Stimulated activated naive CD4-positive, alpha-beta T cell treated with Interleukin-2 at 50 U/mL for 16 hours (primary cell): Measurements from ENCODE around the gene DOP1B.
"Not testable (repeated sequence)": the region's sequence is repeated elsewhere in the genome, so short reads cannot be mapped to it uniquely, and the experiment has no call there.

Source experiments
- DNase-seq: peaks from one replicate; lab custom pipeline; 2025; lab: John Stamatoyannopoulos, UW

Gene DOP1B

GRCh38 chr21:36175771-36176565 is 19.3 kb downstream of the DOP1B start:
- DNase-seq: no peak

- no peak for DNase-seq
Measured at GRCh38 chr21:36178349-36178748, 21.7 kb downstream of the DOP1B start.

- DNase-seq: no peak
Measured at GRCh38 chr21:36179145-36179544, 22.5 kb downstream of the DOP1B start.

- DNase-seq: no peak
Measured at GRCh38 chr21:36180963-36181362, 24.3 kb downstream of the DOP1B start.

GRCh38 chr21:36183144-36183795 is 26.6 kb downstream of the DOP1B start:
- DNase-seq: no peak

- DNase-seq: no peak
Measured at GRCh38 chr21:36184545-36184944, 27.9 kb downstream of the DOP1B start.

GRCh38 chr21:36185523-36185922 is 28.9 kb downstream of the DOP1B start:
- no peak for DNase-seq

- no peak for DNase-seq
Measured at GRCh38 chr21:36186081-36186480, 29.5 kb downstream of the DOP1B start.

GRCh38 chr21:36186506-36187399 is 30.1 kb downstream of the DOP1B start:
- DNase-seq: no peak

GRCh38 chr21:36188081-36188681 is 31.6 kb downstream of the DOP1B start:
- no peak for DNase-seq

- no peak for DNase-seq
Measured at GRCh38 chr21:36188937-36189336, 32.3 kb downstream of the DOP1B start.

GRCh38 chr21:36190736-36191135 is 34.1 kb downstream of the DOP1B start:
- DNase-seq: no peak

GRCh38 chr21:36193200-36193599 is 36.6 kb downstream of the DOP1B start:
- DNase-seq: no peak

- no peak for DNase-seq
Measured at GRCh38 chr21:36194024-36194423, 37.4 kb downstream of the DOP1B start.

GRCh38 chr21:36195613-36196012 is 39.0 kb downstream of the DOP1B start:
- no peak for DNase-seq

GRCh38 chr21:36199021-36199420 is 42.4 kb downstream of the DOP1B start:
- no peak for DNase-seq

- DNase-seq: not testable (repeated sequence)
Measured at GRCh38 chr21:36199575-36199974, 43.0 kb downstream of the DOP1B start.

- DNase-seq: no peak
Measured at GRCh38 chr21:36200081-36200561, 43.5 kb downstream of the DOP1B start.

GRCh38 chr21:36202726-36203602 is 46.3 kb downstream of the DOP1B start:
- no peak for DNase-seq

GRCh38 chr21:36203603-36203889 is 46.9 kb downstream of the DOP1B start:
- DNase-seq: peak; percentile 42

GRCh38 chr21:36204980-36205379 is 48.4 kb downstream of the DOP1B start:
- no peak for DNase-seq
